Thyroid gland (tissue), 4 donors: ENCODE data around the gene POLE4.

Source experiments
- CTCF ChIP-seq, 6 experiments: fragments of 200-600 bp in 3 of 6; fragments of 450-650 bp in 3 of 6; sonication (generic) in 3 of 6; IDR thresholded peaks; one replicate each; pipeline ENCODE4 v1.5.1; 2016 to 2019; ENCODE audit warnings: antibody characterized with exemption in 6 of 6, mild to moderate bottlenecking in 2 of 6, inconsistent platforms in 1 of 6, moderate library complexity in 1 of 6
- POLR2A ChIP-seq, 2 donors: fragments of 450-650 bp; IDR thresholded peaks; one replicate each; pipeline ENCODE4 v1.6.1; 2017; ENCODE audit warnings: antibody characterized with exemption in 2 of 2, mild to moderate bottlenecking in 2 of 2, moderate library complexity in 1 of 2

GRCh38 chr2:75006041-75006440 is 47.6 kb downstream of the POLE4 start:
- TF ChIP-seq CTCF (IDR thresholded peaks at IDR 0.05) (no peak), POLR2A (IDR thresholded peaks at IDR 0.05) (no peak)
